Measurements from ENCODE around the gene SLC25A44.

DNA sequence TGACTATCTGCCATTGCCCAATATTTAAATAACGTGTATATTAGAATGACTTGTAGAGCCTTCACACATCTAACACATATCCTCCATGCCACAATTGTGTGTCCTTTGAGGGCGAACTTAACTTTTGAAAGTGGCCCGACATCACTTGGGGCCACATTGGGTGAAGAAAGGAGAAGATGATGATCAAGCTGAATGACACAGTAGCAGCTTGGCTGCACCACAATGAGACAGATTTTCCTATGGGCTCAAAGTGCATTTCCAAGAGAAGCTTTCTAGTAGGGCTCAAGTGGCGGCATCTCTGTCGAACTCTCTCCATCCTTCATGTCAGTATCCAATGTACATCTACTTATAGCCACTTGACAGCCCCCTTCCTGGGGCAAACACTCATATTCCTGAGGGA, 44.3 kb downstream of the SLC25A44 start:
- TF ChIP-seq USF2 (IDR thresholded peaks at IDR 0.05) (no peak), BHLHE40 (IDR thresholded peaks at IDR 0.05; ENCODE audit: low read depth, low read length) (no peak), POLR2AphosphoS2 (conservative IDR thresholded peaks at IDR 0.05; ENCODE audit: low read length) (no peak), JUNB (IDR thresholded peaks at IDR 0.05) (no peak), RCOR1 (IDR thresholded peaks at IDR 0.05; ENCODE audit: low read depth, low read length) (no peak)
- TF ChIP-seq, protein P1, sequence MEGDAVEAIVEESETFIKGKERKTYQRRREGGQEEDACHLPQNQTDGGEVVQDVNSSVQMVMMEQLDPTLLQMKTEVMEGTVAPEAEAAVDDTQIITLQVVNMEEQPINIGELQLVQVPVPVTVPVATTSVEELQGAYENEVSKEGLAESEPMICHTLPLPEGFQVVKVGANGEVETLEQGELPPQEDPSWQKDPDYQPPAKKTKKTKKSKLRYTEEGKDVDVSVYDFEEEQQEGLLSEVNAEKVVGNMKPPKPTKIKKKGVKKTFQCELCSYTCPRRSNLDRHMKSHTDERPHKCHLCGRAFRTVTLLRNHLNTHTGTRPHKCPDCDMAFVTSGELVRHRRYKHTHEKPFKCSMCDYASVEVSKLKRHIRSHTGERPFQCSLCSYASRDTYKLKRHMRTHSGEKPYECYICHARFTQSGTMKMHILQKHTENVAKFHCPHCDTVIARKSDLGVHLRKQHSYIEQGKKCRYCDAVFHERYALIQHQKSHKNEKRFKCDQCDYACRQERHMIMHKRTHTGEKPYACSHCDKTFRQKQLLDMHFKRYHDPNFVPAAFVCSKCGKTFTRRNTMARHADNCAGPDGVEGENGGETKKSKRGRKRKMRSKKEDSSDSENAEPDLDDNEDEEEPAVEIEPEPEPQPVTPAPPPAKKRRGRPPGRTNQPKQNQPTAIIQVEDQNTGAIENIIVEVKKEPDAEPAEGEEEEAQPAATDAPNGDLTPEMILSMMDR (IDR thresholded peaks at IDR 0.05) = no peak
